Measurements from ENCODE around the gene LSM12.
A peak's percentile ranks its signal among the peaks of the same experiment; 100 is the strongest.

- TF ChIP-seq CTCF (IDR thresholded peaks at IDR 0.05 in 4 of 5, conservative IDR thresholded peaks at IDR 0.05 in 1 of 5) (peak in 2 of 5 experiments; percentile 20 to 40), POLR2A (IDR thresholded peaks at IDR 0.05) (no peak)
Observed at GRCh38 chr17:44084131-44084538, 17.7 kb upstream of the LSM12 start.

All from gastrocnemius medialis (tissue), 4 donors.